SU-DHL-6 (cell line): ENCODE measurements around the gene FHOD1.

ENCODE experiments used
- H2AFZ ChIP-seq: fragments of 200-600 bp; sonication (generic); 2 replicates; pipeline ENCODE4 v1.6.1; 2014; ENCODE audit warnings: low read depth, mild to moderate bottlenecking, moderate library complexity, mixed read lengths, antibody characterized with exemption, low read length; ENCODE audit not compliant: severe bottlenecking
- H3F3A ChIP-seq: fragments of 200-600 bp; shearing (Covaris generic); 2 replicates; pipeline ENCODE4 v1.6.0; 2016; ENCODE audit warnings: antibody characterized with exemption, mild to moderate bottlenecking; ENCODE audit not compliant: insufficient read depth
- H3K27ac ChIP-seq: fragments of 200-600 bp; sonication (generic); 2 replicates; pipeline ENCODE4 v1.5.1; 2016; ENCODE audit warnings: low read depth, mild to moderate bottlenecking, low read length, moderate library complexity, mixed read lengths
- H3K27me3 ChIP-seq: fragments of 200-600 bp; sonication (generic), shearing (Covaris generic); 2 replicates; pipeline ENCODE4 v1.6.0; 2014; ENCODE audit warnings: mild to moderate bottlenecking, low read length
- H3K36me3 ChIP-seq: fragments of 200-600 bp; sonication (generic); 2 replicates; pipeline ENCODE4 v1.6.1; 2014; ENCODE audit warnings: mild to moderate bottlenecking, low read length, mixed read lengths
- H3K4me2 ChIP-seq: fragments of 300-600, 200-600 bp; shearing (Covaris generic), sonication (generic); 2 replicates; pipeline ENCODE4 v1.6.0; 2014; ENCODE audit warnings: low read length, low read depth, mild to moderate bottlenecking; ENCODE audit not compliant: poor library complexity, severe bottlenecking
- H3K4me3 ChIP-seq: fragments of 200-600 bp; sonication (generic); 2 replicates; pipeline ENCODE4 v1.5.1; 2014; ENCODE audit warnings: antibody characterized with exemption, low read length, mild to moderate bottlenecking, mixed read lengths; ENCODE audit not compliant: insufficient read depth, poor library complexity, severe bottlenecking
- H3K79me2 ChIP-seq: fragments of 200-600 bp; sonication (generic); 2 replicates; pipeline ENCODE4 v1.6.1; 2014; ENCODE audit warnings: mild to moderate bottlenecking, low read length, moderate library complexity; ENCODE audit not compliant: insufficient read depth
- H3K9ac ChIP-seq: fragments of 200-600 bp; sonication (generic); 2 replicates; pipeline ENCODE4 v1.7.0; 2014; ENCODE audit warnings: mild to moderate bottlenecking, low read length
- H3K9me2 ChIP-seq: fragments of 200-600 bp; sonication (generic); replicated peaks from 2 replicates; pipeline ENCODE4 v1.6.1; 2014; ENCODE audit warnings: low read length; ENCODE audit not compliant: insufficient read depth
- H3K9me3 ChIP-seq: fragments of 200-600 bp; sonication (generic); 2 replicates; pipeline ENCODE4 v1.6.1; 2014; ENCODE audit warnings: low read length, mixed read lengths; ENCODE audit not compliant: insufficient read depth
- H4K20me1 ChIP-seq: fragments of 200-600 bp; sonication (generic); 2 replicates; pipeline ENCODE4 v1.6.1; 2014; ENCODE audit warnings: low read depth, mild to moderate bottlenecking, antibody characterized with exemption, low read length, moderate library complexity, mixed read lengths
- CTCF ChIP-seq: fragments of 200-600 bp; sonication (generic); IDR thresholded peaks from one replicate; pipeline ENCODE4 v1.5.1; 2017; ENCODE audit warnings: antibody characterized with exemption, mild to moderate bottlenecking, low read length, moderate library complexity; ENCODE audit not compliant: insufficient read depth, poor library complexity, severe bottlenecking
- EZH2phosphoT487 ChIP-seq: fragments of 200-600 bp; sonication (generic), shearing (Covaris generic); conservative IDR thresholded peaks from 2 replicates; pipeline ENCODE4 v1.6.1; 2018; ENCODE audit warnings: mild to moderate bottlenecking, antibody characterized with exemption, low read length, moderate library complexity, mixed read lengths

Gene FHOD1

GRCh38 chr16:67246756-67247191 is 507 bp downstream of the FHOD1 start:
- no peaks in the 10 kb centered on the region for H3K36me3 ChIP-seq
- no peaks in the 10 kb centered on the region for H3F3A ChIP-seq
- peak overlapping the region; percentile 62 for H3K9ac ChIP-seq
- H3K27ac ChIP-seq: no peak overlapping the region
- no peaks in the 10 kb centered on the region for H3K27me3 ChIP-seq
- no peaks in the 10 kb centered on the region for H3K79me2 ChIP-seq
- H3K4me3 ChIP-seq: peak overlapping the region; percentile 60
- H3K9me2 ChIP-seq: no peaks in the 10 kb centered on the region
- H3K4me2 ChIP-seq: peak overlapping the region; percentile 77
- no peak for TF ChIP-seq EZH2phosphoT487
- peak overlapping the region; percentile 79 for H2AFZ ChIP-seq
- H3K9me3 ChIP-seq: no peaks in the 10 kb centered on the region
- no peaks in the 10 kb centered on the region for H4K20me1 ChIP-seq

GRCh38 chr16:67246081-67246755 is 1.1 kb downstream of the FHOD1 start:
- H2AFZ ChIP-seq: peak overlapping the region; percentile 79
- H4K20me1 ChIP-seq: no peaks in the 10 kb centered on the region; the same call in 1 of the 2 replicates
- no peaks in the 10 kb centered on the region for H3K9me3 ChIP-seq
- no peaks in the 10 kb centered on the region for H3K9me2 ChIP-seq
- no peak for TF ChIP-seq CTCF
- TF ChIP-seq EZH2phosphoT487: no peak
- peak overlapping the region; percentile 77 for H3K4me2 ChIP-seq
- no peaks in the 10 kb centered on the region for H3K27me3 ChIP-seq
- H3K79me2 ChIP-seq: no peaks in the 10 kb centered on the region
- H3K27ac ChIP-seq: no peak overlapping the region
- H3F3A ChIP-seq: no peaks in the 10 kb centered on the region
- peak overlapping the region; percentile 62 for H3K9ac ChIP-seq
- peak overlapping the region; percentile 60 for H3K4me3 ChIP-seq
- H3K36me3 ChIP-seq: no peaks in the 10 kb centered on the region

GRCh38 chr16:67245674-67246080 is 1.6 kb downstream of the FHOD1 start:
- Histone ChIP-seq H3K4me2 (peak overlapping the region; percentile 77), H2AFZ (no peak overlapping the region), H3K79me2 (no peaks in the 10 kb centered on the region), H3K9me2 (no peaks in the 10 kb centered on the region), H3K9ac (peak overlapping the region; percentile 62; the same call in 1 of the 2 replicates), H3K4me3 (no peak overlapping the region), H4K20me1 (no peaks in the 10 kb centered on the region; the same call in 1 of the 2 replicates), H3K27ac (no peak overlapping the region), H3F3A (no peaks in the 10 kb centered on the region), H3K9me3 (no peaks in the 10 kb centered on the region), H3K36me3 (no peaks in the 10 kb centered on the region), H3K27me3 (no peaks in the 10 kb centered on the region)
- TF ChIP-seq EZH2phosphoT487 (no peak), CTCF (no peak)

- Histone ChIP-seq H3F3A (no peaks in the 10 kb centered on the region), H4K20me1 (no peaks in the 10 kb centered on the region; the same call in 1 of the 2 replicates), H2AFZ (no peak overlapping the region), H3K36me3 (no peaks in the 10 kb centered on the region), H3K27me3 (no peaks in the 10 kb centered on the region), H3K4me2 (no peak overlapping the region), H3K9me2 (no peaks in the 10 kb centered on the region), H3K27ac (no peak overlapping the region), H3K79me2 (no peaks in the 10 kb centered on the region), H3K9ac (no peak overlapping the region), H3K9me3 (no peaks in the 10 kb centered on the region), H3K4me3 (no peak overlapping the region)
- TF ChIP-seq CTCF (no peak), EZH2phosphoT487 (no peak)
Measured at GRCh38 chr16:67245186-67245585, 2.1 kb downstream of the FHOD1 start.
